WTC11 (cell line): ENCODE data around the gene DENND6A. TPM values are rescaled to one million over a fixed set of nuclear protein-coding genes. Genes with fewer than 3 reads are reported as not detected.

Experiments used
- AFF4 ChIP-seq: sonication (generic); formaldehyde crosslinking; IDR thresholded peaks from 2 replicates; pipeline ENCODE4 v1.8.1; 2023; ENCODE audit warnings: mild to moderate bottlenecking, missing genetic modification reagents, borderline replicate concordance
- ATF2 ChIP-seq: sonication (generic); formaldehyde crosslinking; IDR thresholded peaks from 2 replicates; pipeline ENCODE4 v1.8.1; 2022; ENCODE audit warnings: low read depth, missing genetic modification reagents, borderline replicate concordance
- CTCF ChIP-seq: fragments of 200-600 bp; IDR thresholded peaks from 2 replicates; pipeline ENCODE4 v1.8.0; 2022; ENCODE audit warnings: antibody characterized with exemption
- E2F5 ChIP-seq: sonication (generic); formaldehyde crosslinking; IDR thresholded peaks from 2 replicates; pipeline ENCODE4 v1.8.1; 2022; ENCODE audit warnings: mild to moderate bottlenecking, moderate library complexity, missing genetic modification reagents
- GABPB1 ChIP-seq: sonication (generic); formaldehyde crosslinking; IDR thresholded peaks from 2 replicates; pipeline ENCODE4 v1.8.1; 2023; ENCODE audit warnings: mild to moderate bottlenecking, missing genetic modification reagents
- KAT7 ChIP-seq: sonication (generic); formaldehyde crosslinking; IDR thresholded peaks from 2 replicates; pipeline ENCODE4 v1.8.1; 2023; ENCODE audit warnings: missing genetic modification reagents, mild to moderate bottlenecking, borderline replicate concordance
- NFYB ChIP-seq: sonication (generic); formaldehyde crosslinking; conservative IDR thresholded peaks from 2 replicates; pipeline ENCODE4 v1.8.0; 2022; ENCODE audit warnings: low read depth, missing genetic modification reagents
- NR3C1 ChIP-seq: sonication (generic); formaldehyde crosslinking; conservative IDR thresholded peaks from 2 replicates; pipeline ENCODE4 v1.8.1; 2023; ENCODE audit warnings: low read depth, mild to moderate bottlenecking, missing genetic modification reagents
- RORB ChIP-seq: fragments of 250-450 bp; sonication (Bioruptor Pico); IDR thresholded peaks from 2 replicates; pipeline ENCODE4 v1.9.0; 2021; ENCODE audit warnings: mild to moderate bottlenecking
- SP1 ChIP-seq: sonication (generic); formaldehyde crosslinking; conservative IDR thresholded peaks from 2 replicates; pipeline ENCODE4 v1.8.1; 2022; ENCODE audit warnings: missing genetic modification reagents
- ZBTB21 ChIP-seq: sonication (generic); formaldehyde crosslinking; IDR thresholded peaks from 2 replicates; pipeline ENCODE4 v1.8.1; 2023; ENCODE audit warnings: mild to moderate bottlenecking, missing genetic modification reagents, borderline replicate concordance
- ZNF121 ChIP-seq: sonication (generic); formaldehyde crosslinking; IDR thresholded peaks from 2 replicates; pipeline ENCODE4 v1.8.0; 2023; ENCODE audit warnings: missing genetic modification reagents
- ZNF281 ChIP-seq: sonication (generic); formaldehyde crosslinking; IDR thresholded peaks from 2 replicates; pipeline ENCODE4 v1.8.0; 2023; ENCODE audit warnings: mild to moderate bottlenecking, missing genetic modification reagents
- ZNF423 ChIP-seq: fragments of 250-450 bp; sonication (Bioruptor Pico); IDR thresholded peaks from 2 replicates; pipeline ENCODE4 v2.1.2; 2022; ENCODE audit warnings: mild to moderate bottlenecking, moderate library complexity
- ZNF532 ChIP-seq: fragments of 250-450 bp; sonication (Bioruptor Pico); IDR thresholded peaks from 2 replicates; pipeline ENCODE4 v1.9.0; 2021; ENCODE audit warnings: mild to moderate bottlenecking, borderline replicate concordance
- ZSCAN18 ChIP-seq: fragments of 250-450 bp; sonication (Bioruptor Pico); IDR thresholded peaks from 2 replicates; pipeline ENCODE4 v2.1.2; 2022; ENCODE audit warnings: mild to moderate bottlenecking, moderate library complexity
- total RNA-seq: library from RNA; stranded (reverse); gene quantifications from 3 replicates; pipeline ENCODE4 v1.2.3, GENCODE V29; 2021

Gene DENND6A
- total RNA-seq, 1 experiment from 2014 or later, result 13.9 TPM

- no peak for TF ChIP-seq ZBTB21 (CRISPR knock-in tag)
- TF ChIP-seq CTCF, result no peak
- TF ChIP-seq RORB (CRISPR knock-in tag), result no peak
- no peak for TF ChIP-seq ATF2
- no peak for TF ChIP-seq KAT7 (CRISPR knock-in tag)
- TF ChIP-seq E2F5, result no peak
- TF ChIP-seq ZNF121 (CRISPR knock-in tag), result no peak
- no peak for TF ChIP-seq ZNF281
- TF ChIP-seq NR3C1, result no peak
- TF ChIP-seq ZSCAN18 (CRISPR knock-in tag), result no peak
- TF ChIP-seq GABPB1 (CRISPR knock-in tag), result no peak
- no peak for TF ChIP-seq NFYB (CRISPR knock-in tag)
- TF ChIP-seq ZNF423 (CRISPR knock-in tag), result no peak
- no peak for TF ChIP-seq AFF4 (CRISPR knock-in tag)
- no peak for TF ChIP-seq SP1 (CRISPR knock-in tag)
- no peak for TF ChIP-seq ZNF532 (CRISPR knock-in tag)
Observed at GRCh38 chr3:57731311-57731710, 38.4 kb upstream of the DENND6A start (continued).
